OCI-LY3 (cell line): ENCODE data around the gene MED29.

ENCODE experiments used
- CTCF ChIP-seq: fragments of 200-600, 300-600 bp; sonication (generic); IDR thresholded peaks from 2 replicates; pipeline ENCODE4 v1.5.1; 2014; ENCODE audit warnings: antibody characterized with exemption, low read length, low read depth
- EZH2phosphoT487 ChIP-seq: fragments of 200-600 bp; shearing (Covaris generic); IDR thresholded peaks from 2 replicates; pipeline ENCODE4 v1.6.1; 2018; ENCODE audit warnings: antibody characterized with exemption, mixed run types, low read depth

GRCh38 chr19:39370735-39371134 lies 20.4 kb upstream of the MED29 start:
- TF ChIP-seq CTCF, result no peak
- no peak for TF ChIP-seq EZH2phosphoT487
